Mesodermal cell (in vitro differentiated cells): ENCODE measurements around the gene KCNH1.

Experiments
- H3K27ac ChIP-seq: 2 replicates; pipeline ENCODE4 v1.7.0; 2013; ENCODE audit warnings: mild to moderate bottlenecking, low read depth, low read length, moderate library complexity; ENCODE audit not compliant: severe bottlenecking
- H3K36me3 ChIP-seq: 2 replicates; pipeline ENCODE4 v1.7.1; 2013; ENCODE audit warnings: mild to moderate bottlenecking, low read length, moderate library complexity; ENCODE audit not compliant: control insufficient read depth, insufficient read depth
- H3K4me1 ChIP-seq: one replicate; pipeline ENCODE4 v1.7.1; 2013; ENCODE audit warnings: mild to moderate bottlenecking, low read length; ENCODE audit not compliant: insufficient read depth, control insufficient read depth, poor library complexity, severe bottlenecking
- H3K4me3 ChIP-seq: 2 replicates; pipeline ENCODE4 v1.7.0; 2013; ENCODE audit warnings: low read length, control low read depth, mild to moderate bottlenecking; ENCODE audit not compliant: insufficient read depth, poor library complexity, severe bottlenecking; ENCODE audit errors: extremely low read depth
- H3K9me3 ChIP-seq: 2 replicates; pipeline ENCODE4 v1.7.1; 2013; ENCODE audit warnings: mild to moderate bottlenecking, low read length, moderate library complexity; ENCODE audit not compliant: control insufficient read depth
- WGBS, 2 experiments: methylation state at CpG; one replicate each; pipeline ENCODE4 v1.1.5; 2013; ENCODE audit warnings: missing lambda C conversion rate in 2 of 2; ENCODE audit not compliant: insufficient coverage in 2 of 2; 5-methylcytosine and 5-hydroxymethylcytosine counted together

The KCNH1 gene

GRCh38 chr1:210755991-210756659 is 377.8 kb downstream of the KCNH1 start:
- Histone ChIP-seq H3K27ac (no peak overlapping the region), H3K4me1 (no peaks in the 10 kb centered on the region), H3K4me3 (no peak overlapping the region), H3K9me3 (no peaks in the 10 kb centered on the region), H3K36me3 (no peaks in the 10 kb centered on the region)
- WGBS, 2 experiments, result 100% methylated on average over 1 of the region's 4 CpGs; no CpG with 5 or more reads in 1 of the 2 experiments

GRCh38 chr1:210754878-210755665 is 378.9 kb downstream of the KCNH1 start:
- Histone ChIP-seq H3K4me3 (no peak overlapping the region), H3K36me3 (no peaks in the 10 kb centered on the region), H3K27ac (no peak overlapping the region), H3K4me1 (no peaks in the 10 kb centered on the region), H3K9me3 (no peaks in the 10 kb centered on the region)
- WGBS, 2 experiments, result 66 to 73% methylated on average over 8 of the region's 8 CpGs

GRCh38 chr1:210751911-210752310 is 382.0 kb downstream of the KCNH1 start:
- 90 to 97% methylated on average over 2 of the region's 2 CpGs for WGBS, 2 experiments
- Histone ChIP-seq H3K27ac (no peak overlapping the region), H3K36me3 (no peaks in the 10 kb centered on the region), H3K4me1 (no peaks in the 10 kb centered on the region), H3K4me3 (no peak overlapping the region), H3K9me3 (no peaks in the 10 kb centered on the region)

- Histone ChIP-seq H3K36me3 (no peaks in the 10 kb centered on the region), H3K9me3 (no peaks in the 10 kb centered on the region), H3K4me1 (no peaks in the 10 kb centered on the region), H3K4me3 (no peak overlapping the region), H3K27ac (no peak overlapping the region)
- no CpG with 5 or more reads among the region's 1 CpG for WGBS, 2 experiments
Measured at GRCh38 chr1:210750468-210750867, 383.5 kb downstream of the KCNH1 start.

GRCh38 chr1:210748796-210749195 is 385.2 kb downstream of the KCNH1 start:
- Histone ChIP-seq H3K4me1 (no peaks in the 10 kb centered on the region), H3K9me3 (no peaks in the 10 kb centered on the region), H3K4me3 (no peak overlapping the region), H3K27ac (no peak overlapping the region), H3K36me3 (no peaks in the 10 kb centered on the region)
- 90 to 92% methylated on average over 3 of the region's 3 CpGs for WGBS, 2 experiments

GRCh38 chr1:210747890-210748289 is 386.1 kb downstream of the KCNH1 start:
- no peak overlapping the region for H3K4me3 ChIP-seq
- no peaks in the 10 kb centered on the region for H3K9me3 ChIP-seq
- H3K36me3 ChIP-seq, result no peaks in the 10 kb centered on the region
- WGBS, 2 experiments, result 76 to 86% methylated on average over 3 of the region's 6 CpGs
- H3K4me1 ChIP-seq, result no peaks in the 10 kb centered on the region
- H3K27ac ChIP-seq, result no peak overlapping the region

- Histone ChIP-seq H3K27ac (no peak overlapping the region), H3K4me3 (no peak overlapping the region), H3K9me3 (no peaks in the 10 kb centered on the region), H3K4me1 (no peaks in the 10 kb centered on the region), H3K36me3 (no peaks in the 10 kb centered on the region)
- 77 to 100% methylated on average over 1 to 3 of the region's 3 CpGs for WGBS, 2 experiments
Measured at GRCh38 chr1:210747112-210747511, 386.8 kb downstream of the KCNH1 start.

- Histone ChIP-seq H3K36me3 (no peaks in the 10 kb centered on the region), H3K9me3 (no peaks in the 10 kb centered on the region), H3K27ac (no peak overlapping the region), H3K4me3 (no peak overlapping the region), H3K4me1 (no peaks in the 10 kb centered on the region)
- 75 to 86% methylated on average over 2 to 3 of the region's 3 CpGs for WGBS, 2 experiments
Measured at GRCh38 chr1:210746024-210746731, 387.8 kb downstream of the KCNH1 start.

- no peak overlapping the region for H3K27ac ChIP-seq
- WGBS, 2 experiments, result 67 to 93% methylated on average over 3 of the region's 3 CpGs
- no peak overlapping the region for H3K4me3 ChIP-seq
- H3K36me3 ChIP-seq, result no peaks in the 10 kb centered on the region
- H3K9me3 ChIP-seq, result no peaks in the 10 kb centered on the region
- no peaks in the 10 kb centered on the region for H3K4me1 ChIP-seq
Measured at GRCh38 chr1:210743038-210743437, 390.9 kb downstream of the KCNH1 start.

GRCh38 chr1:210741564-210741963 is 392.4 kb downstream of the KCNH1 start:
- Histone ChIP-seq H3K27ac (no peak overlapping the region), H3K4me1 (no peaks in the 10 kb centered on the region), H3K9me3 (no peaks in the 10 kb centered on the region), H3K36me3 (no peaks in the 10 kb centered on the region), H3K4me3 (no peak overlapping the region)
- 85 to 87% methylated on average over 5 of the region's 5 CpGs for WGBS, 2 experiments
